ENCODE results near the gene RINL. TPM values are rescaled to one million over a fixed set of nuclear protein-coding genes. Genes with fewer than 3 reads are reported as not detected.

The RINL gene
- total RNA-seq, 1 donor from 2014 or later: 65.0 TPM

- H3K27ac Mint-ChIP-seq: peak overlapping the region; percentile 91
- DNase-seq (peak; percentile 94), ATAC-seq (ENCODE audit: low read depth) (peak; percentile 87)
- CTCF ChIA-PET: interaction anchor here (0.6 to 3.8 kb wide), 12 partner anchors 9 to 467 kb away, joined by 3 to 35 read pairs (median 8); partner anchors contain the start of genes ECH1, FAM98C, HNRNPL and MRPS12
- TF ChIP-seq CTCF (IDR thresholded peaks at IDR 0.05): no peak
- intact Hi-C loops (cut with micrococcal nuclease): loop anchor here (1.0 to 10.0 kb wide), 6 partner anchors 8 to 315 kb away; partner anchors contain the start of genes ECH1 and RINL
- H3K36me3 Mint-ChIP-seq (ENCODE audit: low read depth): peaks cover 34% of the 10 kb centered on the region
- POLR2A ChIA-PET: interaction anchor here (0.5 to 3.6 kb wide), 13 partner anchors 9 to 907 kb away, joined by 3 to 188 read pairs (median 15); partner anchors contain the start of genes ECH1, HNRNPL and RINL
- H3K9me3 Mint-ChIP-seq: no peaks in the 10 kb centered on the region
- H3K4me3 Mint-ChIP-seq: peak overlapping the region; percentile 92
- H3K27me3 Mint-ChIP-seq: no peaks in the 10 kb centered on the region
- peaks cover 57% of the 10 kb centered on the region for H3K4me1 Mint-ChIP-seq
These were observed 8.1 kb downstream of the RINL start for GRCh38 chr19:38869836-38870607.

DNA sequence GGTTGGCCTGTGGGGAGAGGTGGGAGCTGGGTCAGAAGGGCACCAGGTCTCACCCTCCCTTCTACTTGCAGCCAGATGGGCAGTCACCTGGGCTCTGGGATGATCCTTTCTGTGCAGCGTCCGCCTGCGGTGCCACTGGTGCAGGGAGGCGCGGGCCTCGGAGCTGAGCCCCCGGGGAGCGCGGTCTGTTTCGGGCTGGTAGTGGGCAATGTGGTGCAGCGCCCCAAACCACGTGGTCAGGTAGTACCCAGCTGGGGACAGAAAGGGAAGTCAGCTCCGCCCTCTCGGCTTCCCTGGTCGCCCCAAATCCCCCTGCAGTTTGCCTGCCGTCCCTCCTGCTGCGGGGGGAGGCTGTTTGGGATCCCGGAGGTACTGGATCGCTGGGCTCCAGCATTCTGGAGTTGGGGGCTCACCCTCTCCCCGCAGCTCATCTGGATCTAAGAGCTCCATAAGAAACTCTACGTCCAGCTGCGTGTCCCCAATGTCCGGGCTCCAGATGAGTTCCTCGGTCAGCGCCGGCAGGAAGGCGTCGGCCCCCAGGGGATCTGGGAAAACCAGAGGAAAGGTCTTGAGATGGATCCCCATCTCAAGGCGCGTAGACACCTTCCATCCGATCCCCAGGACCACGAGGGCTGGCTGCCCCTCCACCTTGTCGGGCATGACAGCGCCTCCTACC, 8.8 kb downstream of the RINL start:
- ATAC-seq (ENCODE audit: low read depth) (peak; percentile 27), DNase-seq (peak; percentile 56)
- intact Hi-C loops (cut with micrococcal nuclease): loop anchor here (1.0 to 10.0 kb wide), 5 partner anchors 18 to 314 kb away; partner anchors contain the start of gene ECH1
- ChIA-PET CTCF (interaction anchor here (0.8 to 3.8 kb wide), 13 partner anchors 8 to 466 kb away, joined by 3 to 35 read pairs (median 6); partner anchors contain the start of genes ECH1, FAM98C, HNRNPL and MRPS12), POLR2A (interaction anchor here (0.6 to 3.6 kb wide), 19 partner anchors 9 to 495 kb away, joined by 3 to 188 read pairs (median 6); partner anchors contain the start of genes ECH1, HNRNPL, MRPS12 and NFKBIB)
- no peak for TF ChIP-seq CTCF (IDR thresholded peaks at IDR 0.05)
- Mint-ChIP-seq H3K4me3 (peak overlapping the region; percentile 92), H3K27ac (peak overlapping the region; percentile 91), H3K27me3 (no peaks in the 10 kb centered on the region), H3K9me3 (no peaks in the 10 kb centered on the region), H3K4me1 (peaks cover 64% of the 10 kb centered on the region), H3K36me3 (ENCODE audit: low read depth) (peaks cover 34% of the 10 kb centered on the region)

DNA sequence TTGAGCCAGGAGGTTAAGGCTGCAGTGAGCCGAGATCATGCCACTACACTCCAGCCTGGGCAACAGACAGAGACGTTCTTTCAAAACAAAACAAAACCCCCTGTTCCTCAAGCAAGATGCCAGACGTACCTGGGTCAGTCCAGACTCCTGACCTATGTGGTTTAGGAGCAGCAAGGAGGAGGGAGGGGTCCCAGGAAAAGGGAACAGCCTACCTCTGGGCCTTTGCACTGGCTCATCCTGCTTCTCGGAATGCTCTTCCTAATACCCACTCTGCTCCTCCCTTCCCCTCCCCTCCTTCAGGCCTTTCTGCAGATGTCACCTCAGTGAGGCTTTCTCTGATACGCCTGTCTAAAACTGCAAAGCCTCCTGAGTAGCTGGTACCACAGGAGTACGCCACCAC, 9.5 kb downstream of the RINL start:
- DNase-seq (no peak), ATAC-seq (ENCODE audit: low read depth) (no peak)
- ChIA-PET CTCF (interaction anchor here (0.8 to 3.8 kb wide), 12 partner anchors 8 to 466 kb away, joined by 3 to 35 read pairs (median 8); partner anchors contain the start of genes ECH1, FAM98C, HNRNPL and MRPS12), POLR2A (interaction anchor here (0.6 to 9.3 kb wide), 20 partner anchors 8 to 494 kb away, joined by 3 to 463 read pairs (median 7); partner anchors contain the start of genes ECH1, HNRNPL, MRPS12 and NFKBIB)
- Mint-ChIP-seq H3K27ac (peak overlapping the region; percentile 91), H3K36me3 (ENCODE audit: low read depth) (peaks cover 30% of the 10 kb centered on the region), H3K4me1 (peaks cover 67% of the 10 kb centered on the region), H3K9me3 (no peaks in the 10 kb centered on the region), H3K27me3 (no peaks in the 10 kb centered on the region), H3K4me3 (peak overlapping the region; percentile 92)
- no peak for TF ChIP-seq CTCF (IDR thresholded peaks at IDR 0.05)
- intact Hi-C loops (cut with micrococcal nuclease): loop anchor here (5.0 to 10.0 kb wide), 2 partner anchors 131 to 314 kb away; no protein-coding TSS in a partner anchor

GRCh38 chr19:38867171-38867780, 10.8 kb downstream of the RINL start:
- no peak for DNase-seq
- no peak for ATAC-seq (ENCODE audit: low read depth)
- no peak overlapping the region for H3K4me3 Mint-ChIP-seq
- peaks cover 72% of the 10 kb centered on the region for H3K4me1 Mint-ChIP-seq
- H3K9me3 Mint-ChIP-seq: no peaks in the 10 kb centered on the region
- no peak for TF ChIP-seq CTCF (IDR thresholded peaks at IDR 0.05)
- H3K36me3 Mint-ChIP-seq (ENCODE audit: low read depth): peaks cover 24% of the 10 kb centered on the region
- CTCF ChIA-PET: interaction anchor here (1.0 kb wide), 1 partner anchor 132 kb away, joined by 3 read pairs; no protein-coding TSS in a partner anchor
- no peaks in the 10 kb centered on the region for H3K27me3 Mint-ChIP-seq
- intact Hi-C loops (cut with micrococcal nuclease): loop anchor here (5.0 to 10.0 kb wide), 2 partner anchors 130 to 312 kb away; no protein-coding TSS in a partner anchor
- H3K27ac Mint-ChIP-seq: peak overlapping the region; percentile 98
- POLR2A ChIA-PET: interaction anchor here (0.6 to 9.3 kb wide), 6 partner anchors 8 to 56 kb away, joined by 4 to 463 read pairs (median 7); partner anchors contain the start of genes ECH1, HNRNPL and RINL

Measured in activated B cell treated with CpG ODN at 0.5 μM for 24 hours (primary cell).